GM12878 (cell line): Measurements from ENCODE around the gene NR4A2. TPM values are rescaled to one million over a fixed set of nuclear protein-coding genes. Genes with fewer than 3 reads are reported as not detected.

Source experiments
- ATAC-seq: fragments of 200-7000 bp; cut with Tn5 transposase; 3 replicates; pipeline ENCODE4 v1.9.1; 2020; ENCODE audit warnings: mild to moderate bottlenecking, moderate library complexity
- BruUV-seq: library from RNA; stranded (reverse); fragments of 400-500 nt; replicated peaks from 2 replicates; lab custom pipeline; 2021; lab: Mats Ljungman, UMichigan
- CTCF ChIA-PET: fragments of 300-600 bp; sonication (Branson Sonifier 250); formaldehyde crosslinking; extraction: SDS; loops from one replicate; lab custom pipeline; 2021; ENCODE audit warnings: inconsistent platforms; lab: Yijun Ruan, JAX
- POLR2A ChIA-PET: fragments of 350-600 bp; formaldehyde crosslinking; extraction: SDS; loops from one replicate; lab custom pipeline; 2021; ENCODE audit warnings: inconsistent platforms; lab: Charles Lee
- RAD21 ChIA-PET: fragments of 300-600 bp; sonication (Branson Sonifier 250); formaldehyde crosslinking; loops from one replicate; lab custom pipeline; 2023; ENCODE audit warnings: antibody characterized with exemption; ENCODE audit not compliant: unreplicated experiment; lab: Charles Lee
- SMC1A ChIA-PET: fragments of 300-600 bp; sonication (Branson Sonifier 250); formaldehyde crosslinking; loops from one replicate; lab custom pipeline; 2023; ENCODE audit not compliant: unreplicated experiment, uncharacterized antibody; lab: Charles Lee
- DNase-seq: peaks from one replicate; pipeline ENCODE4 v3.0.0-alpha.2; 2011; ENCODE audit warnings: low read depth, low spot score
- FAIRE-seq: peaks from 3 replicates; lab custom pipeline; 2011; peaks lifted over from hg19 to GRCh38; lab: Jason Lieb, UNC
- H2AFZ ChIP-seq: 2 replicates; pipeline ENCODE4 v1.6.0; 2011; ENCODE audit warnings: low read depth, low read length, control low read depth; ENCODE audit not compliant: control insufficient read depth
- H3K27ac ChIP-seq: 2 replicates; pipeline ENCODE4 v1.5.1; 2011; ENCODE audit warnings: control low read depth; ENCODE audit not compliant: control insufficient read depth, insufficient read depth
- H3K27me3 ChIP-seq, 2 experiments: replicated peaks in 1 of 2; 2 replicates each; pipeline versions ENCODE4 v1.6.0 to v1.6.1; 2011; ENCODE audit warnings: low read length in 1 of 2; ENCODE audit not compliant: control insufficient read depth in 2 of 2, insufficient read depth in 2 of 2
- H3K36me3 ChIP-seq, 2 experiments: 2 replicates each; pipeline ENCODE4 v1.5.1; 2011; ENCODE audit warnings: low read length in 1 of 2; ENCODE audit not compliant: control insufficient read depth in 2 of 2, insufficient read depth in 2 of 2
- H3K4me1 ChIP-seq: 2 replicates; pipeline ENCODE4 v1.6.1; 2011; ENCODE audit warnings: mild to moderate bottlenecking, low read length, moderate library complexity, mixed read lengths; ENCODE audit not compliant: control insufficient read depth, insufficient read depth
- H3K4me2 ChIP-seq: 2 replicates; pipeline ENCODE4 v1.6.0; 2011; ENCODE audit warnings: control low read depth; ENCODE audit not compliant: control insufficient read depth, insufficient read depth
- H3K4me3 ChIP-seq: fragments of 200-600 bp; sonication (generic); 2 replicates; pipeline ENCODE4 v1.5.1; 2016
- H3K79me2 ChIP-seq: 2 replicates; pipeline ENCODE4 v1.6.0; 2011; ENCODE audit warnings: low read length; ENCODE audit not compliant: control insufficient read depth, insufficient read depth
- H3K9ac ChIP-seq: 2 replicates; pipeline ENCODE4 v1.8.0; 2011; ENCODE audit warnings: low read length, control low read depth, mixed read lengths; ENCODE audit not compliant: control insufficient read depth, insufficient read depth
- H3K9me3 ChIP-seq: replicated peaks from 3 replicates; pipeline ENCODE4 v1.5.1; 2011; ENCODE audit warnings: mild to moderate bottlenecking, low read length; ENCODE audit not compliant: control insufficient read depth, insufficient read depth
- H4K20me1 ChIP-seq: 2 replicates; pipeline ENCODE4 v1.6.0; 2011; ENCODE audit not compliant: control insufficient read depth, insufficient read depth
- BCL3 ChIP-seq: IDR thresholded peaks from 2 replicates; pipeline ENCODE4 v1.6.1; 2011; ENCODE audit warnings: borderline replicate concordance, low read depth, mild to moderate bottlenecking, moderate library complexity, low read length; ENCODE audit not compliant: insufficient read depth, poor library complexity, severe bottlenecking
- CHD2 ChIP-seq: IDR thresholded peaks from 2 replicates; pipeline ENCODE4 v1.6.1; 2011; ENCODE audit warnings: low read depth, low read length, improper control_type of control experiment, borderline replicate concordance
- HDAC2 ChIP-seq: fragments of 200-600 bp; sonication (generic); IDR thresholded peaks from 2 replicates; pipeline ENCODE4 v1.6.1; 2017
- KLF5 ChIP-seq: fragments of 450-650 bp; IDR thresholded peaks from 2 replicates; pipeline ENCODE4 v1.6.1; 2014; ENCODE audit warnings: mild to moderate bottlenecking; ENCODE audit not compliant: partially characterized antibody
- PBX3 ChIP-seq: IDR thresholded peaks from 2 replicates; pipeline ENCODE4 v1.6.1; 2011; ENCODE audit warnings: mild to moderate bottlenecking, low read depth, low read length, moderate library complexity; ENCODE audit not compliant: insufficient replicate concordance
- SIN3A ChIP-seq: IDR thresholded peaks from 2 replicates; pipeline ENCODE4 v1.6.1; 2012; ENCODE audit warnings: low read depth, low read length, improper control_type of control experiment
- ZBTB11 ChIP-seq: fragments of 450-650 bp; formaldehyde crosslinking; IDR thresholded peaks from 2 replicates; pipeline ENCODE4 v1.5.0; 2022; ENCODE audit warnings: mild to moderate bottlenecking, missing genetic modification characterization
- WGBS: methylation state at CpG from one replicate; pipeline ENCODE4 v1.1.6; 2016; ENCODE audit warnings: low lambda C conversion rate; ENCODE audit not compliant: insufficient replicate concordance, insufficient coverage; ENCODE audit errors: missing lambda C conversion rate; 5-methylcytosine and 5-hydroxymethylcytosine counted together
- in situ Hi-C: fragments of 300-500 bp; cut with MboI; formaldehyde crosslinking; loops from 9 replicates; pipeline ENCODE4 v1.14.3; 2018; ENCODE audit warnings: mixed read lengths
- intact Hi-C: fragments of 100-400 bp; cut with micrococcal nuclease; formaldehyde crosslinking; loops from one replicate; pipeline ENCODE4 v1.14.2; 2022; ENCODE audit not compliant: unreplicated experiment
- polyA plus RNA-seq, 11 experiments: library from polyadenylated mRNA; depleted of rRNA in 4 of 11; unstranded in 6 of 11; stranded (reverse) in 5 of 11; fragments of >200 nt; fragmentation: Nextera tagmentation in 4 of 11; fragmentation: Illumina TruSeq in 1 of 11; extraction: Ambion mirVana in 4 of 11; extraction: Trizol in 1 of 11; gene quantifications; 1 replicate in 1 of 11; 2 replicates in 10 of 11; pipeline versions ENCODE4 v1.2.1 to v1.2.3, GENCODE V29; 2011 to 2016; ENCODE audit warnings: inconsistent platforms in 2 of 11, missing spikeins in 2 of 11, low read depth in 1 of 11
- total RNA-seq, 4 experiments: library from RNA; depleted of rRNA in 3 of 4; stranded (reverse); fragments of >200 nt in 3 of 4; fragmentation: Illumina TruSeq in 1 of 4; extraction: Trizol in 1 of 4; gene quantifications; 2 replicates each; pipeline versions ENCODE4 v1.2.1 to v1.2.3, GENCODE V29; 2013 to 2021

Gene NR4A2
- total and polyA plus RNA-seq, 10 of the 15 experiments (the other 5 are each of a cell fraction or from before 2014, with no cell fraction given): 0.15 to 3.4 (median 0.58) TPM

- Histone ChIP-seq H3K4me1 (peaks cover 3% of the 10 kb centered on the region), H4K20me1 (no peaks in the 10 kb centered on the region), H3K9me3 (no peaks in the 10 kb centered on the region; the same call in 2 of the 3 replicates), H3K9ac (no peak overlapping the region), H3K4me3 (no peak overlapping the region), H3K27ac (no peak overlapping the region), H3K27me3 (peaks cover 14 to 36% of the 10 kb centered on the region in 2 experiments), H3K4me2 (no peak overlapping the region), H2AFZ (no peak overlapping the region), H3K36me3 (no peaks in the 10 kb centered on the region), H3K79me2 (no peaks in the 10 kb centered on the region)
- ChIA-PET RAD21 (no interaction called here), CTCF (interaction anchor here (2.2 kb wide), 1 partner anchor 11 kb away, joined by 6 read pairs; no protein-coding TSS in a partner anchor), POLR2A (no interaction called here)
- intact Hi-C loops: no loop called here
- in situ Hi-C loops: no loop called here
- 50% methylated on average over 2 of the region's 2 CpGs for WGBS
- no TSS peak for BruUV-seq
- ATAC-seq (no peak), FAIRE-seq (no peak)
- no peak for TF ChIP-seq ZBTB11 (CRISPR knock-in tag)
- TF ChIP-seq HDAC2: no peak
- TF ChIP-seq CHD2: no peak
- TF ChIP-seq PBX3: no peak
- TF ChIP-seq BCL3: no peak
- no peak for TF ChIP-seq SIN3A
- no peak for TF ChIP-seq KLF5
- TF ChIP-seq, all 136 proteins: peak for 0
- SMC1A ChIA-PET: no interaction called here
- no peak for DNase-seq
Measured at GRCh38 chr2:156323754-156324153, 8.8 kb downstream of the NR4A2 start.
